Neutrophil (primary cell): ENCODE measurements around the gene BTBD9.

Experiments used
- H3K27ac ChIP-seq: fragments of 200-600 bp; sonication (generic); 2 replicates; pipeline ENCODE4 v1.5.1; 2016; ENCODE audit warnings: mild to moderate bottlenecking, moderate library complexity
- H3K27me3 ChIP-seq: fragments of 200-600 bp; sonication (generic); 2 replicates; pipeline ENCODE4 v1.6.0; 2016; ENCODE audit warnings: mild to moderate bottlenecking
- H3K36me3 ChIP-seq: fragments of 200-600 bp; sonication (generic); 2 replicates; pipeline ENCODE4 v1.5.1; 2017
- H3K4me1 ChIP-seq, 2 experiments: fragments of 200-600 bp in 1 of 2; sonication (generic) in 1 of 2; 1 replicate in 1 of 2; 2 replicates in 1 of 2; pipeline versions ENCODE4 v1.5.1 to v1.6.1; 2013 to 2016; ENCODE audit warnings: low read depth in 1 of 2, low read length in 1 of 2, mild to moderate bottlenecking in 1 of 2, moderate library complexity in 1 of 2; ENCODE audit not compliant: control insufficient read depth in 1 of 2, insufficient read depth in 1 of 2
- H3K4me3 ChIP-seq, 2 experiments: fragments of 200-600 bp in 1 of 2; sonication (generic) in 1 of 2; 1 replicate in 1 of 2; 2 replicates in 1 of 2; pipeline ENCODE4 v1.5.1; 2013 to 2016; ENCODE audit warnings: low read depth in 1 of 2, low read length in 1 of 2, mild to moderate bottlenecking in 1 of 2, moderate library complexity in 1 of 2
- H3K9me3 ChIP-seq: fragments of 200-600 bp; sonication (generic); 2 replicates; pipeline ENCODE4 v1.5.1; 2016
- CTCF ChIP-seq: fragments of 200-600 bp; sonication (generic); IDR thresholded peaks from 2 replicates; pipeline ENCODE4 v1.5.1; 2016; ENCODE audit warnings: antibody characterized with exemption

Gene BTBD9

GRCh38 chr6:38178584-38178886 is 461.2 kb downstream of the BTBD9 start:
- no peak overlapping the region for H3K27ac ChIP-seq
- H3K36me3 ChIP-seq, result peaks cover 16% of the 10 kb centered on the region
- H3K27me3 ChIP-seq, result no peaks in the 10 kb centered on the region

DNA sequence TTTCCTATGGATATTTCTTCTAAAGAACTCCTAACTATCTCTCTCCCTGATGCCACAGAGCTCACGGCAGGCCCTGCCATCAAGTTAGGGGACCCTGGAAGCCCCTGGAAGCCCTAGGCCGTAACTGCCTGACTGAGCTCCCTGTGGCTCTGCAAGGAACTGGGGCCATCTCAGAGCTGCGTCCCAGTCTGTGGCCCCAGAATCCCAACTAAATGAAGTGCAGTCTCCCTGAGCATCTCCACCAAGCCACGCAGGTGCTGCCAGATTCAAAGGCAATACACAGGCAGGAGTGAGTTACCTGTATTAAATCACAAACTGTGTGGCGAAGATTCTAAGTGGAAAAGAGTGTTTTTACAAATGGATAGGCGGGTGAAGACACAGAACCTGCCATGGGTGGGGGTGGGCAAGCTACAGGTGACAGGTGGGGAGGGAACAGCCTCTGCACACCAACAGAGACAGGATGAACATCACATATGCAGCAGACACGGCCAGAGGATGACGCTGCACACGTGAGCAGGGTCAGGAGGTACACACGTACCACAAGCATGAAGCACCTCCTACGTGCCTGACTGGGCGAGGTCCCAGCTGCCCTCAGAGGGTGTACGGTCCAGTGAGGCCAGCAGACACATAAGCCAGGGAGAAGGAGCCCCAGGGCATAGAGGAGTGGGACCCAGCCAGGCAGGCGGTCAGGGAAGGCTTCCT is 461.7 kb downstream of the BTBD9 start:
- no peak for TF ChIP-seq CTCF
- H3K27me3 ChIP-seq, result no peaks in the 10 kb centered on the region
- H3K4me3 ChIP-seq, result no peak overlapping the region
- H3K4me1 ChIP-seq, result no peaks in the 10 kb centered on the region
- H3K9me3 ChIP-seq, result no peaks in the 10 kb centered on the region
- H3K36me3 ChIP-seq, result peaks cover 16% of the 10 kb centered on the region
- no peak overlapping the region for H3K27ac ChIP-seq

More at GRCh38 chr6:38178584-38178886, 461.2 kb downstream of the BTBD9 start:
- Histone ChIP-seq H3K4me1 (no peaks in the 10 kb centered on the region), H3K9me3 (no peaks in the 10 kb centered on the region), H3K4me3 (no peak overlapping the region)
- TF ChIP-seq CTCF, result no peak

DNA sequence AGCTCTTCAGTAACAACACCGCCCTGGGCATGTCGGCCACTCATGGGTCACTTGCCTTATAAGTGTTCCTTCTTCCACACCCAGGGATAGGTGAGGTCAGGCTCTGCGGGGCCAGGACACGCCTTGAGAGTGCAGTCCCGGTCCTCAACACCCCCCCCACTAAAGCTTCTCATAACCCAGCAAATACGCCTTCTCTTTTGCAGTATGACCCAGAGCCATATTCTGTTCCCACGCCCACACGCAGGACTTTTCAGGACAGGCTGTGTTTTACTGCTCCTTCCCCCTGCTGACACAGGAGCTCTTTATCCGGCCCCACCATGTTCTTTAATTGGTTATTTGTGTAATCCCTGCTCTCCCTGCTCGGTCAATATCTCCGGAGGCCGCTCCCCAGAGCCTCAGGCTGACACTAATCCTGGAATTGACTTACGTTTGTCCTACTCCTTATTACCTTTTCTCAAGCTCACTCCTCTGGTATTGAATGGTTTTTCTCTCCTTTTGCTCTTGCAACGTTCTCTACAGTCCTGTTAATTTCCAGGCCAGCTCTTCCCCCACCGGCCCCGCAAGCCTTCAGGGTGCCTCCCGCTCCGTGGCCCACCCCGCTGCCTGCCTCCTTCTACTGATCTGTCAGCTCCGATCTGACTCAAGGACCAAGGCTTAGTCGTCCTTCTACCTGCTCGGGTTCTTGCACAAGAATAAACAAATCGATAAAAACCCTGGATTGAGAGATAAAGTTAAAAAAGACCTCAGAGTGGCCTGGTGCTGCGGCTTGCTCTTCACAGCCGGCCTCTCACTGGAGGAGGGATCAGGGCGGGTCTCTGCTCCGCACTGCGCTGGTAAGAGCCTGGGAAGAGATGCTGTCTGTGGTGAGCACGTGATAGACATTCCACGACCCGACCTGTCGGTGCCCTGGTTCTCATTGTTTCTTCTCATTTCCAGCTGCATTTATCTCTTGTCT is 462.7 kb downstream of the BTBD9 start:
- Histone ChIP-seq H3K4me1 (no peaks in the 10 kb centered on the region), H3K27me3 (no peaks in the 10 kb centered on the region), H3K9me3 (no peaks in the 10 kb centered on the region), H3K4me3 (no peak overlapping the region), H3K27ac (no peak overlapping the region), H3K36me3 (peaks cover 16% of the 10 kb centered on the region)
- TF ChIP-seq CTCF, result no peak

GRCh38 chr6:38175786-38176185 is 463.9 kb downstream of the BTBD9 start:
- Histone ChIP-seq H3K9me3 (no peaks in the 10 kb centered on the region), H3K36me3 (peaks cover 16% of the 10 kb centered on the region), H3K4me1 (no peaks in the 10 kb centered on the region), H3K27ac (no peak overlapping the region), H3K27me3 (no peaks in the 10 kb centered on the region), H3K4me3 (no peak overlapping the region)
- no peak for TF ChIP-seq CTCF

DNA sequence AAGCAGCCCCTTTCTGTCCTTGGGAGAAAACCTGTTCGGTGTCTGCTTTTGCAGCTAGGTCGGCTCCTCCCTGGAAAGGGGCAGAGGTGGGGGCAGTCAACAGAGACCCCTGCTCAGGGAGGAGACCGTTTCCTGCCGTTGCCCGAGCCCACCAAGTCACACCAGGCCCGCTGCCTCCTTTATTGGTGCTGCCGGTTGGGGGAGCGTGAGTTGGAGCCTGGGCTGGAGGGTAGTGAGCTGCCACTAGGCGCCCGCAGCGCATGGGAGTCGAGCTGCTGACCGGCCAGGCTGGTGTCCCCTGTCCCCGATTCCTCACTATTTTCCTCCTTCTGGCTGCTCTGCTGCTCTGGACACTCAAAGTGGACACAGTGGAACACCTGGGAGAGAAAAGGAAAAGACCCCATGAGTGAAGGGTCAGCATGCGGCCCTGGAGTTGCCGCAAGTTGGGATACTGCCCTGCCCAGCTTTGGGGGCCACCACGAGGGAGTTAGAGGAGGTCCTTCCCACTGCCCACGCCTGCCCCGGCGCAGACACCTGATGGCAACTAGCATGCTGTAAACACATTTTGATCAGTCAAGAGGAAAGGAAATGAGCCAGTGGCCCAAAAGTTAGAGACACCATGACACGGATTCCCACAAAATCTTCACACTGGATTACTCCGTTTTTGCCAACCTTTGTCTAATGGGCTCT is 464.8 kb downstream of the BTBD9 start:
- Histone ChIP-seq H3K36me3 (peaks cover 16% of the 10 kb centered on the region), H3K27me3 (no peaks in the 10 kb centered on the region), H3K4me3 (no peak overlapping the region), H3K4me1 (no peaks in the 10 kb centered on the region), H3K9me3 (no peaks in the 10 kb centered on the region), H3K27ac (no peak overlapping the region)
- TF ChIP-seq CTCF, result no peak
